Activated T-cell treated with anti-CD3 and anti-CD28 coated beads for 4 hours (primary cell): ENCODE results near the gene ZCCHC24.

Source experiments
- DNase-seq: peaks from one replicate; pipeline ENCODE4 v3.0.0-alpha.2; 2020

Gene ZCCHC24

GRCh38 chr10:79445977-79446757 is 743 bp upstream of the ZCCHC24 start:
- DNase-seq, result peak; percentile 5

GRCh38 chr10:79444199-79445119 is 965 bp downstream of the ZCCHC24 start:
- DNase-seq, result peak; percentile 24

- DNase-seq, result no peak
These were observed 1.9 kb downstream of the ZCCHC24 start for GRCh38 chr10:79443338-79444198.

- no peak for DNase-seq
These were observed 3.0 kb downstream of the ZCCHC24 start for GRCh38 chr10:79442171-79443040.

GRCh38 chr10:79441433-79441832 is 4.0 kb downstream of the ZCCHC24 start:
- no peak for DNase-seq

- no peak for DNase-seq
These were observed 5.1 kb downstream of the ZCCHC24 start for GRCh38 chr10:79440281-79440680.

- no peak for DNase-seq
These were observed 6.7 kb downstream of the ZCCHC24 start for GRCh38 chr10:79438699-79439085.

GRCh38 chr10:79438021-79438698 is 7.3 kb downstream of the ZCCHC24 start:
- no peak for DNase-seq

GRCh38 chr10:79437111-79437814 is 8.2 kb downstream of the ZCCHC24 start:
- no peak for DNase-seq

GRCh38 chr10:79436850-79437103 is 8.6 kb downstream of the ZCCHC24 start:
- DNase-seq, result no peak

- DNase-seq, result no peak
These were observed 9.2 kb downstream of the ZCCHC24 start for GRCh38 chr10:79436066-79436849.

- no peak for DNase-seq
These were observed 10.0 kb downstream of the ZCCHC24 start for GRCh38 chr10:79435271-79436065.

GRCh38 chr10:79434821-79435251 is 10.6 kb downstream of the ZCCHC24 start:
- DNase-seq, result no peak

GRCh38 chr10:79434223-79434687 is 11.2 kb downstream of the ZCCHC24 start:
- DNase-seq, result no peak

GRCh38 chr10:79433324-79434222 is 11.9 kb downstream of the ZCCHC24 start:
- DNase-seq, result no peak

- DNase-seq, result no peak
These were observed 13.3 kb downstream of the ZCCHC24 start for GRCh38 chr10:79431891-79432831.

GRCh38 chr10:79431428-79431827 is 14.0 kb downstream of the ZCCHC24 start:
- DNase-seq, result no peak
